Measurements from ENCODE around the gene ZSCAN31.

DNA sequence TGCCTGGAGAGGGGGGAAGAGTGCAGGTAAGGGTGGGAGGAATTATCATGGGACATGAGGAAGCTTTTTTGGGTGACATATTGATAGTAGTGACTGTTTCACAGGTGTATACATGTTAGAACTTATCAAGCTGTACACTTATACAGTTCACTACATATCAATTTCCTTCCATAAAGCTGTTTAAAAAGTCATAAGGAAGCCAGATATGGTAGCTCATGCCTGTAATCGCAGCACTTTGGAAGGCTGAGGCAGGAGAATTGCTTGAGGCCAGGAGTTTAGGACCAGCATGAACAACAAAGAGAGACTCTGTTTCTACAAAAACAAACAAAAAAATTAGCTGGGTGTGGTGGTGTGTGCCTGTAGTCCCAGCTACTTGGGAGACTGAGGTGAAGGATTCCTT lies 41.9 kb upstream of the ZSCAN31 start:
- TF ChIP-seq CTCF (IDR thresholded peaks at IDR 0.05; ENCODE audit: insufficient read depth, low read length) (no peak), GABPA (IDR thresholded peaks at IDR 0.05; ENCODE audit: low read depth) (no peak), POLR2AphosphoS5 (IDR thresholded peaks at IDR 0.05; ENCODE audit: low read depth) (no peak), REST (IDR thresholded peaks at IDR 0.05; ENCODE audit: insufficient replicate concordance, low read depth) (no peak)

All from HL-60 (cell line).